ENCODE measurements around the gene ABTB2.

- TF ChIP-seq CTCF (IDR thresholded peaks at IDR 0.05): no peak
- TF ChIP-seq POLR2A (IDR thresholded peaks at IDR 0.05): no peak
These were observed 27.2 kb downstream of the ABTB2 start for GRCh38 chr11:34330653-34331052.

Data from Peyer's patch (tissue), 4 donors.